H9 (cell line): ENCODE data around the gene ADAMTSL3. TPM values are rescaled to one million over a fixed set of nuclear protein-coding genes. Genes with fewer than 3 reads are reported as not detected.

Experiments used
- DNase-seq: peaks from one replicate; pipeline ENCODE4 v3.0.0-alpha.2; 2017
- H2AFZ ChIP-seq: one replicate; pipeline ENCODE4 v1.6.1; 2013; ENCODE audit warnings: mild to moderate bottlenecking, low read length, control low read depth, moderate library complexity
- H2AK5ac ChIP-seq: 2 replicates; pipeline ENCODE4 v1.6.1; 2013; ENCODE audit warnings: low read length, control low read depth, mixed read lengths; ENCODE audit not compliant: insufficient read length
- H2BK120ac ChIP-seq: one replicate; pipeline ENCODE4 v1.6.1; 2013; ENCODE audit warnings: low read depth, mild to moderate bottlenecking, low read length, control low read depth, inconsistent platforms; ENCODE audit not compliant: poor library complexity, severe bottlenecking
- H2BK12ac ChIP-seq: 2 replicates; pipeline ENCODE4 v1.6.1; 2013; ENCODE audit warnings: low read length, control low read depth, mixed read lengths, low read depth; ENCODE audit not compliant: insufficient read length
- H2BK15ac ChIP-seq: 2 replicates; pipeline ENCODE4 v1.6.1; 2013; ENCODE audit warnings: low read depth, low read length, control low read depth
- H2BK20ac ChIP-seq: one replicate; pipeline ENCODE4 v1.6.1; 2013; ENCODE audit warnings: low read depth, mild to moderate bottlenecking, low read length, control low read depth, inconsistent platforms; ENCODE audit not compliant: poor library complexity, severe bottlenecking
- H2BK5ac ChIP-seq: 2 replicates; pipeline ENCODE4 v1.6.1; 2013; ENCODE audit warnings: low read length, control low read depth, mixed read lengths; ENCODE audit not compliant: insufficient read length
- H3K14ac ChIP-seq: 2 replicates; pipeline ENCODE4 v1.6.1; 2013; ENCODE audit warnings: low read length, control low read depth; ENCODE audit not compliant: insufficient read depth
- H3K18ac ChIP-seq: 2 replicates; pipeline ENCODE4 v1.6.1; 2013; ENCODE audit warnings: low read depth, mild to moderate bottlenecking, mixed read lengths, low read length, control low read depth; ENCODE audit not compliant: insufficient read length
- H3K23ac ChIP-seq: 2 replicates; pipeline ENCODE4 v1.6.1; 2013; ENCODE audit warnings: low read length, control low read depth, mixed read lengths, low read depth; ENCODE audit not compliant: insufficient read length
- H3K23me2 ChIP-seq: 2 replicates; pipeline ENCODE4 v1.6.1; 2013; ENCODE audit warnings: low read depth, mild to moderate bottlenecking, mixed read lengths, low read length, control low read depth; ENCODE audit not compliant: insufficient read length, poor library complexity, severe bottlenecking
- H3K27ac ChIP-seq: 2 replicates; pipeline ENCODE4 v1.5.1; 2013; ENCODE audit warnings: low read length, control low read depth, mixed read lengths, low read depth; ENCODE audit not compliant: insufficient read length
- H3K27me3 ChIP-seq: 2 replicates; pipeline ENCODE4 v1.6.1; 2013; ENCODE audit warnings: low read length, control low read depth, inconsistent platforms; ENCODE audit not compliant: insufficient read depth
- H3K4ac ChIP-seq: 2 replicates; pipeline ENCODE4 v1.6.1; 2013; ENCODE audit warnings: low read depth, mild to moderate bottlenecking, control low read depth, inconsistent platforms, low read length, moderate library complexity
- H3K4me1 ChIP-seq: 2 replicates; pipeline ENCODE4 v1.6.1; 2013; ENCODE audit warnings: low read length, control low read depth, inconsistent platforms; ENCODE audit not compliant: insufficient read depth
- H3K4me2 ChIP-seq: 2 replicates; pipeline ENCODE4 v1.6.1; 2013; ENCODE audit warnings: low read length, control low read depth, mixed read lengths; ENCODE audit not compliant: insufficient read length, insufficient read depth
- H3K56ac ChIP-seq: 2 replicates; pipeline ENCODE4 v1.6.1; 2013; ENCODE audit warnings: low read depth, mild to moderate bottlenecking, mixed read lengths, low read length, control low read depth; ENCODE audit not compliant: insufficient read length
- H3K79me1 ChIP-seq: 2 replicates; pipeline ENCODE4 v1.6.1; 2013; ENCODE audit warnings: low read depth, mild to moderate bottlenecking, moderate library complexity, low read length, control low read depth, inconsistent platforms; ENCODE audit not compliant: insufficient read depth, poor library complexity, severe bottlenecking
- H3K79me2 ChIP-seq: 2 replicates; pipeline ENCODE4 v1.6.1; 2013; ENCODE audit warnings: low read length, control low read depth, inconsistent platforms; ENCODE audit not compliant: insufficient read depth
- H3K9ac ChIP-seq: 2 replicates; pipeline ENCODE4 v1.6.1; 2013; ENCODE audit warnings: low read length, control low read depth, mixed read lengths; ENCODE audit not compliant: insufficient read length; ENCODE audit errors: extremely low read depth
- H3K9me3 ChIP-seq: one replicate; pipeline ENCODE4 v1.6.1; 2013; ENCODE audit warnings: low read depth, low read length, inconsistent platforms; ENCODE audit not compliant: control insufficient read depth
- H3T11ph ChIP-seq: one replicate; pipeline ENCODE4 v1.6.1; 2013; ENCODE audit warnings: mild to moderate bottlenecking, low read length, control low read depth, inconsistent platforms
- H4K20me1 ChIP-seq: one replicate; pipeline ENCODE4 v1.6.1; 2013; ENCODE audit not compliant: control insufficient read depth, insufficient read length, insufficient read depth
- H4K5ac ChIP-seq: 2 replicates; pipeline ENCODE4 v1.6.1; 2013; ENCODE audit warnings: low read depth, mild to moderate bottlenecking, mixed read lengths, low read length, control low read depth; ENCODE audit not compliant: insufficient read length
- H4K8ac ChIP-seq: replicated peaks from 2 replicates; pipeline ENCODE4 v1.6.1; 2013; ENCODE audit warnings: low read length, control low read depth, mixed read lengths, low read depth; ENCODE audit not compliant: insufficient read length
- H4K91ac ChIP-seq: 2 replicates; pipeline ENCODE4 v1.6.1; 2013; ENCODE audit warnings: low read depth, mild to moderate bottlenecking, moderate library complexity, mixed read lengths, low read length, control low read depth; ENCODE audit not compliant: insufficient read length
- H3K27ac Mint-ChIP-seq, 3 experiments: 2 replicates in 2 of 3; 3 replicates in 1 of 3; pipeline ENCODE4 v1.8.0; 2020 to 2021; ENCODE audit warnings: mixed read lengths in 3 of 3, mild to moderate bottlenecking in 1 of 3, moderate library complexity in 1 of 3
- H3K27me3 Mint-ChIP-seq: 2 replicates; pipeline ENCODE4 v1.8.0; 2021; ENCODE audit warnings: low read depth, mild to moderate bottlenecking, moderate library complexity, mixed read lengths
- H3K36me3 Mint-ChIP-seq, 3 experiments: 2 replicates in 2 of 3; 3 replicates in 1 of 3; pipeline ENCODE4 v1.8.0; 2020 to 2021; ENCODE audit warnings: low read depth in 3 of 3, mixed read lengths in 3 of 3; ENCODE audit not compliant: insufficient read depth in 1 of 3
- H3K4me1 Mint-ChIP-seq, 2 experiments: 2 replicates each; pipeline ENCODE4 v1.8.0; 2020; ENCODE audit warnings: mixed read lengths in 2 of 2
- H3K4me3 Mint-ChIP-seq, 2 experiments: 2 replicates in 1 of 2; 3 replicates in 1 of 2; pipeline ENCODE4 v1.8.0; 2020 to 2021; ENCODE audit warnings: mild to moderate bottlenecking in 2 of 2, mixed read lengths in 2 of 2, moderate library complexity in 1 of 2
- H3K9me3 Mint-ChIP-seq, 2 experiments: 2 replicates in 1 of 2; 3 replicates in 1 of 2; pipeline ENCODE4 v1.8.0; 2020; ENCODE audit warnings: mild to moderate bottlenecking in 2 of 2, mixed read lengths in 2 of 2, moderate library complexity in 1 of 2
- WGBS: extraction: QIAGEN DNeasy Blood & Tissue Kit; methylation state at CpG from one replicate; pipeline ENCODE4 v1.1.7; 2013; ENCODE audit warnings: missing lambda C conversion rate, low lambda C conversion rate, mixed read lengths; ENCODE audit not compliant: insufficient read length; ENCODE audit errors: extremely low coverage; 5-methylcytosine and 5-hydroxymethylcytosine counted together
- total RNA-seq: library from RNA; stranded (reverse); gene quantifications from 2 replicates; pipeline ENCODE4 v1.2.1, GENCODE V29; 2021
- TF ChIP-seq, protein P1 (sequence below): fragments of 200-600 bp; sonication (generic); conservative IDR thresholded peaks from 3 replicates; pipeline ENCODE4 v1.8.0; 2021; ENCODE audit warnings: antibody characterized with exemption, mild to moderate bottlenecking

The ADAMTSL3 gene
- total RNA-seq, 1 experiment from 2014 or later = 0.39 TPM

DNA sequence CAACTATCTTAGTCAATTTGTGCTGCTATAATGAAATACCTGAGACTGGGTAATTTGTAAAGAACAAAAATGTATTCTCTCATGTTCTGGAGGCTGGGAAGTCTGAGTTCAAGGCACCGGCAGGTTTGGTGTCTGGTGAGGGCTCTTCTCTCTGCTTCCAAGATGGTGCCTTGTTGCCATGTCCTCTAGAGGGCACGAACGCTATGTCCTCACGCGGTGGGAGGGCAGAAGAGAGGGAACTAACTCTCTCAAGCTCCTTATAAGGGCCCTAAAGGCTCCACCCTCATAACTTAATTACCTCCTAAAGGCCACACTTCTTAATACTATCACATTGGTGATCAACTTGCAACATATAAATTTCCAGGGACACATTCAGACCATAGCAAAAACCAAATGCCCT is 108.4 kb downstream of the ADAMTSL3 start:
- H3K27ac ChIP-seq = no peak overlapping the region
- H3K56ac ChIP-seq = no peak overlapping the region
- Mint-ChIP-seq H3K9me3 (peaks cover 9 to 21% of the 10 kb centered on the region in 2 experiments), H3K27ac (no peak overlapping the region), H3K36me3 (peaks cover 4 to 8% (median 7%) of the 10 kb centered on the region in 3 experiments; a peak in 5 of 7 replicates), H3K4me1 (no peaks in the 10 kb centered on the region), H3K4me3 (no peak overlapping the region), H3K27me3 (no peaks in the 10 kb centered on the region)
- no peak for DNase-seq
- H3K4me2 ChIP-seq = no peak overlapping the region
- H3T11ph ChIP-seq = no peak overlapping the region
- no peak overlapping the region for H2BK12ac ChIP-seq
- no peak overlapping the region for H4K8ac ChIP-seq
- no peak overlapping the region for H3K18ac ChIP-seq
- no peak overlapping the region for H2BK120ac ChIP-seq
- H2BK20ac ChIP-seq = no peak overlapping the region
- H3K27me3 ChIP-seq = no peaks in the 10 kb centered on the region
- H4K20me1 ChIP-seq = no peaks in the 10 kb centered on the region
- H4K91ac ChIP-seq = no peak overlapping the region
- no peak overlapping the region for H2AK5ac ChIP-seq
- WGBS = no CpG with 5 or more reads among the region's 5 CpGs
- H3K4me1 ChIP-seq = no peaks in the 10 kb centered on the region
- H2AFZ ChIP-seq = no peak overlapping the region
- no peak overlapping the region for H4K5ac ChIP-seq
- no peak overlapping the region for H3K9ac ChIP-seq
- TF ChIP-seq, protein P1, sequence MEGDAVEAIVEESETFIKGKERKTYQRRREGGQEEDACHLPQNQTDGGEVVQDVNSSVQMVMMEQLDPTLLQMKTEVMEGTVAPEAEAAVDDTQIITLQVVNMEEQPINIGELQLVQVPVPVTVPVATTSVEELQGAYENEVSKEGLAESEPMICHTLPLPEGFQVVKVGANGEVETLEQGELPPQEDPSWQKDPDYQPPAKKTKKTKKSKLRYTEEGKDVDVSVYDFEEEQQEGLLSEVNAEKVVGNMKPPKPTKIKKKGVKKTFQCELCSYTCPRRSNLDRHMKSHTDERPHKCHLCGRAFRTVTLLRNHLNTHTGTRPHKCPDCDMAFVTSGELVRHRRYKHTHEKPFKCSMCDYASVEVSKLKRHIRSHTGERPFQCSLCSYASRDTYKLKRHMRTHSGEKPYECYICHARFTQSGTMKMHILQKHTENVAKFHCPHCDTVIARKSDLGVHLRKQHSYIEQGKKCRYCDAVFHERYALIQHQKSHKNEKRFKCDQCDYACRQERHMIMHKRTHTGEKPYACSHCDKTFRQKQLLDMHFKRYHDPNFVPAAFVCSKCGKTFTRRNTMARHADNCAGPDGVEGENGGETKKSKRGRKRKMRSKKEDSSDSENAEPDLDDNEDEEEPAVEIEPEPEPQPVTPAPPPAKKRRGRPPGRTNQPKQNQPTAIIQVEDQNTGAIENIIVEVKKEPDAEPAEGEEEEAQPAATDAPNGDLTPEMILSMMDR = no peak
- H3K4ac ChIP-seq = no peak overlapping the region
- H3K79me2 ChIP-seq = no peaks in the 10 kb centered on the region
- no peak overlapping the region for H2BK15ac ChIP-seq
- H3K9me3 ChIP-seq = no peaks in the 10 kb centered on the region
- no peaks in the 10 kb centered on the region for H3K23me2 ChIP-seq
- no peaks in the 10 kb centered on the region for H3K79me1 ChIP-seq
- no peak overlapping the region for H2BK5ac ChIP-seq
- H3K23ac ChIP-seq = no peak overlapping the region
- no peak overlapping the region for H3K14ac ChIP-seq
